ENCODE data around the gene CCDC27.

The CCDC27 gene

GRCh38 chr1:3729594-3730542, 22.4 kb upstream of the CCDC27 start:
- no peak for DNase-seq
- Histone ChIP-seq H3K4me3 (ENCODE audit: low read depth, low read length) (no peak overlapping the region), H3K27me3 (no peaks in the 10 kb centered on the region), H3K9me3 (no peaks in the 10 kb centered on the region), H3K4me1 (no peaks in the 10 kb centered on the region), H3K36me3 (no peaks in the 10 kb centered on the region)
- TF ChIP-seq, protein P1, sequence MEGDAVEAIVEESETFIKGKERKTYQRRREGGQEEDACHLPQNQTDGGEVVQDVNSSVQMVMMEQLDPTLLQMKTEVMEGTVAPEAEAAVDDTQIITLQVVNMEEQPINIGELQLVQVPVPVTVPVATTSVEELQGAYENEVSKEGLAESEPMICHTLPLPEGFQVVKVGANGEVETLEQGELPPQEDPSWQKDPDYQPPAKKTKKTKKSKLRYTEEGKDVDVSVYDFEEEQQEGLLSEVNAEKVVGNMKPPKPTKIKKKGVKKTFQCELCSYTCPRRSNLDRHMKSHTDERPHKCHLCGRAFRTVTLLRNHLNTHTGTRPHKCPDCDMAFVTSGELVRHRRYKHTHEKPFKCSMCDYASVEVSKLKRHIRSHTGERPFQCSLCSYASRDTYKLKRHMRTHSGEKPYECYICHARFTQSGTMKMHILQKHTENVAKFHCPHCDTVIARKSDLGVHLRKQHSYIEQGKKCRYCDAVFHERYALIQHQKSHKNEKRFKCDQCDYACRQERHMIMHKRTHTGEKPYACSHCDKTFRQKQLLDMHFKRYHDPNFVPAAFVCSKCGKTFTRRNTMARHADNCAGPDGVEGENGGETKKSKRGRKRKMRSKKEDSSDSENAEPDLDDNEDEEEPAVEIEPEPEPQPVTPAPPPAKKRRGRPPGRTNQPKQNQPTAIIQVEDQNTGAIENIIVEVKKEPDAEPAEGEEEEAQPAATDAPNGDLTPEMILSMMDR (IDR thresholded peaks at IDR 0.05; ENCODE audit: low read depth, low read length): no peak

DNA sequence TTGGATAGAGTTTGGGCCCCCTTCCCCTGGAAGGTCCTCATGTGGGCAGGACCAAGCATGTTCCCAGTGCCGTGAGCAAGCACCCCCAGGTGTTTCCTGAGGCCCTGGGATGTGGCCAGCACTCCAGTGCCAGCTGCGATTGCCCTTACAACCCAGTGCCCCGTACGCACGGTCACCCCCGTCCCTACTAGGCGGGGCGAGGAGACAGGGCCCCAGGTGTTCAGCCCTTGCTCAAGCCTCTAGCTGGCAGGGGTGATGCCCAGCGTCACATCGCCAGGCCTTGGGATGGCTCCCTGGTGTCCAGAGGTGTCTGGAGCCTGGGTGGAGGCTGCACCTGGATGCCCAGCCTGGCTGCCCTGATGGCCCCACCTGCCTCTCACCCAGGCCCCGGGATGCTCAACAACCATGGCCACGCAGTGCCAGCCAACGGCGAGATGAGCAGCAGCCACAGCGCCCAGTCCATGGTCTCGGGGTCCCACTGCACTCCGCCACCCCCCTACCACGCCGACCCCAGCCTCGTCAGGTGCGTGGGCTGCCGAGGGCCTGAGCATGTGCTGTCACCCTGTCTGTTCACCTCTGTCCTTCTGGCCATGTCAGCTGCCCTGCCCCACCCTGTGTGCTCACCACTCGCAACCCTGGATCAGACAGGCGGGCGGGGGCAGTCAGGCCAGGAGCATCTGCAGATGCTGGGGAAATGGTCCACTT, 21.6 kb upstream of the CCDC27 start:
- H3K4me3 ChIP-seq (ENCODE audit: low read depth, low read length): no peak overlapping the region
- no peaks in the 10 kb centered on the region for H3K9me3 ChIP-seq
- H3K4me1 ChIP-seq: no peaks in the 10 kb centered on the region
- H3K27me3 ChIP-seq: no peaks in the 10 kb centered on the region
- TF ChIP-seq, protein P1 (IDR thresholded peaks at IDR 0.05; ENCODE audit: low read depth, low read length): no peak
- DNase-seq: no peak
- H3K36me3 ChIP-seq: no peaks in the 10 kb centered on the region

DNA sequence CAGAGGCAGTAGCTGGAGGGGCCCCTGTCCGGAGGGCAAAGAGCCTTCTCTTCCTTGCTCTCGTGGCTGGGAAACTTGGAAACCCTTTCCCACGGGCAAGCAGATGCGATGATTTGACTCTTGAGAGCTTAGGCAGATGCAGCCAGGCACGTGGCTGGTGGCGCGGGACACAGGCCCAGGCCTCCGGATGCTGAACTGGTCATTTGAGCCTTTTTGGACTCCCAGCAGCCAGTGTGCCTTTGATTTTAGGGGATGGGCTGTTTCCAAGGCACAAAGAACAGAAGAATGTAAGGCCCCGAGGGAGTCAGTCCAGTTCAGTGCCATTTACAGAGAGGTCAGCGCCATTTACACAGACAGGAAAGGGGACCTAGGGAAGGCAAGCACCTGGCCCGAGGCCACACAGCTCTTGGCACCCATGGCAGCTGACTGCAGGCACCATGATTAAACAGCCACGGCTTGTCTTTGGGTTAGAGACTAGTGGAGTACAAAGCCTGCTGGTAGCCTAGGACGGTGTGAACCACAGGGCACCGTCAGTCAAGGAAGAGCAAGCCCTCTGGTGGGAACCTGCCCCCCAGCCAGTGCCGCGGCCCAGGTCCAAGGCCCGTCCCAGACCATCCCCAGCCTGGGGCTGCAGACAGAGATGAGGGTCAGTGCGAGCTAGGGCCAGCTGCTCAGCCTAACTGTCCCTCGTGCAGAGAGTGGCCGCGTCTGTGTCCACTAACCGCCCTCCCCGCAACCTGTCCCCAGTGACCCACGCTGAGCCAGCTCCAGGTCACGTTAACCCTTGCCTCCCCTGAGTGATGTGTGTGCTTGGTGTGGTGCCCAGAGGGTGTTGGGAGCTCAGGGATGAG, 20.4 kb upstream of the CCDC27 start:
- H3K36me3 ChIP-seq: no peaks in the 10 kb centered on the region
- H3K4me3 ChIP-seq (ENCODE audit: low read depth, low read length): no peak overlapping the region
- H3K9me3 ChIP-seq: no peaks in the 10 kb centered on the region
- TF ChIP-seq, protein P1 (IDR thresholded peaks at IDR 0.05; ENCODE audit: low read depth, low read length): no peak
- no peaks in the 10 kb centered on the region for H3K4me1 ChIP-seq
- no peak for DNase-seq
- no peaks in the 10 kb centered on the region for H3K27me3 ChIP-seq

GRCh38 chr1:3732434-3733093, 19.7 kb upstream of the CCDC27 start:
- Histone ChIP-seq H3K9me3 (no peaks in the 10 kb centered on the region), H3K4me1 (no peaks in the 10 kb centered on the region), H3K36me3 (no peaks in the 10 kb centered on the region), H3K27me3 (no peaks in the 10 kb centered on the region), H3K4me3 (ENCODE audit: low read depth, low read length) (no peak overlapping the region)
- TF ChIP-seq, protein P1 (IDR thresholded peaks at IDR 0.05; ENCODE audit: low read depth, low read length): no peak
- DNase-seq: no peak

DNA sequence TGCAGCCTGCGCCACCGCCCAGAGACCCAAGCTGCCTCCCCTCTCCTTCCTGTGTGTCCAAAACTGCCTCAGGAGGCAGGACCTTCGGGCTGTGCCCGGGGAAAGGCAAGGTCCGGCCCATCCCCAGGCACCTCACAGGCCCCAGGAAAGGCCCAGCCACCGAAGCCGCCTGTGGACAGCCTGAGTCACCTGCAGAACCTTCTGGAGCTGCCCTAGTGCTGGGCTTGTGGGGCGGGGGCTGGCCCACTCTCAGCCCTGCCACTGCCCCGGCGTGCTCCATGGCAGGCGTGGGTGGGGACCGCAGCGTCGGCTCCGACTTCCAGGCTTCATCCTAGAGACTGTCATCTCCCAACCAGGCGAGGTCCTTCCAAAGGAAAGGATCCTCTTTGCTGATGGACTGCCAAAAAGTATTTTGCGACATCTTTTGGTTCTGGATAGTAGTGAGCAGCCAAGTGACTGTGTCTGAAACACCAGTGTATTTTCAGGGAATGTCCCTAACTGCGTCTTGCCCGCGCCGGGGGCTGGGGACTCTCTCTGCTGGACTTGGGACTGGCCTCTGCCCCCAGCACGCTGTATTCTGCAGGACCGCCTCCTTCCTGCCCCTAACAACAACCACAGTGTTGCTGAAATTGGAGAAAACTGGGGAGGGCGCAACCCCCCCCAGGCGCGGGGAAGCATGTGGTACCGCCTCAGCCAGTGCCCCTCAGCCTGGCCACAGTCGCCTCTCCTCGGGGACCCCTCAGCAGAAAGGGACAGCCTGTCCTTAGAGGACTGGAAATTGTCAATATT, 19.0 kb upstream of the CCDC27 start:
- Histone ChIP-seq H3K27me3 (no peaks in the 10 kb centered on the region), H3K4me1 (no peaks in the 10 kb centered on the region), H3K36me3 (no peaks in the 10 kb centered on the region), H3K4me3 (ENCODE audit: low read depth, low read length) (no peak overlapping the region), H3K9me3 (no peaks in the 10 kb centered on the region)
- TF ChIP-seq, protein P1 (IDR thresholded peaks at IDR 0.05; ENCODE audit: low read depth, low read length): no peak
- DNase-seq: no peak
